G401.6 (cell line): ENCODE results near the gene GPR161.

ENCODE experiments used
- FAIRE-seq: peaks from 2 replicates; lab custom pipeline; 2012; peaks lifted over from hg19 to GRCh38; lab: Jason Lieb, UNC

GPR161 gene

GRCh38 chr1:168146626-168147025 is 9.9 kb upstream of the GPR161 start:
- FAIRE-seq = no peak

- no peak for FAIRE-seq
These were observed 9.4 kb upstream of the GPR161 start for GRCh38 chr1:168146160-168146539.

- peak; percentile 93 for FAIRE-seq
These were observed 8.7 kb upstream of the GPR161 start for GRCh38 chr1:168145184-168146159.

GRCh38 chr1:168141871-168142385 is 5.2 kb upstream of the GPR161 start:
- no peak for FAIRE-seq

- FAIRE-seq = no peak
These were observed 2.3 kb upstream of the GPR161 start for GRCh38 chr1:168139070-168139469.

GRCh38 chr1:168138134-168138533 is 1.4 kb upstream of the GPR161 start:
- FAIRE-seq = no peak

GRCh38 chr1:168137515-168137821 is 738 bp upstream of the GPR161 start:
- FAIRE-seq = no peak

GRCh38 chr1:168135921-168136708 is 615 bp downstream of the GPR161 start:
- FAIRE-seq = no peak

GRCh38 chr1:168135116-168135920 is 1.4 kb downstream of the GPR161 start:
- no peak for FAIRE-seq

- no peak for FAIRE-seq
These were observed 2.1 kb downstream of the GPR161 start for GRCh38 chr1:168134642-168135041.

GRCh38 chr1:168134132-168134531 is 2.6 kb downstream of the GPR161 start:
- FAIRE-seq = no peak

GRCh38 chr1:168129933-168130332 is 6.8 kb downstream of the GPR161 start:
- FAIRE-seq = no peak

- no peak for FAIRE-seq
These were observed 9.2 kb downstream of the GPR161 start for GRCh38 chr1:168127503-168127902.

- FAIRE-seq = no peak
These were observed 11.7 kb downstream of the GPR161 start for GRCh38 chr1:168125051-168125450.

- no peak for FAIRE-seq
These were observed 15.2 kb downstream of the GPR161 start for GRCh38 chr1:168121401-168122011.

GRCh38 chr1:168119750-168120149 is 17.0 kb downstream of the GPR161 start:
- FAIRE-seq = no peak

GRCh38 chr1:168116327-168116799 is 20.4 kb downstream of the GPR161 start:
- FAIRE-seq = no peak

GRCh38 chr1:168114845-168115244 is 21.9 kb downstream of the GPR161 start:
- no peak for FAIRE-seq

GRCh38 chr1:168112673-168113305 is 23.9 kb downstream of the GPR161 start:
- no peak for FAIRE-seq

GRCh38 chr1:168110896-168111545 is 25.7 kb downstream of the GPR161 start:
- FAIRE-seq = no peak

GRCh38 chr1:168106274-168106673 is 30.5 kb downstream of the GPR161 start:
- no peak for FAIRE-seq
